Cardiac muscle cell (in vitro differentiated cells and primary cell): Measurements from ENCODE around the gene BAX. TPM values are rescaled to one million over a fixed set of nuclear protein-coding genes. Genes with fewer than 3 reads are reported as not detected.
"Not testable (repeated sequence)": the region's sequence is repeated elsewhere in the genome, so short reads cannot be mapped to it uniquely, and the experiment has no call there.

Experiments
- DNase-seq, 2 donors: peaks; one replicate each; pipeline versions ENCODE4 v3.0.0 to v3.0.0-alpha.2; 2010 to 2017; ENCODE audit warnings: low read depth in 1 of 2, low spot score in 1 of 2
- H3K27ac ChIP-seq: fragments of 200-600 bp; sonication (generic); 2 replicates; pipeline ENCODE4 v1.5.1; 2016
- H3K27me3 ChIP-seq: fragments of 200-600 bp; sonication (generic); 2 replicates; pipeline ENCODE4 v1.6.0; 2016; ENCODE audit warnings: control low read depth
- H3K36me3 ChIP-seq: fragments of 200-600 bp; sonication (generic); 2 replicates; pipeline ENCODE4 v1.5.1; 2016; ENCODE audit warnings: control low read depth
- H3K4me1 ChIP-seq: fragments of 200-600 bp; sonication (generic); 2 replicates; pipeline ENCODE4 v1.8.1; 2017; ENCODE audit warnings: low read depth, mild to moderate bottlenecking, mixed run types
- H3K4me3 ChIP-seq: fragments of 200-600 bp; sonication (generic); 2 replicates; pipeline ENCODE4 v1.5.1; 2016; ENCODE audit warnings: mild to moderate bottlenecking
- H3K9me3 ChIP-seq: fragments of 200-600 bp; sonication (generic); 2 replicates; pipeline ENCODE4 v1.5.1; 2017; ENCODE audit warnings: low read depth, mild to moderate bottlenecking, control low read depth
- polyA plus RNA-seq: library from polyadenylated mRNA; unstranded; fragments of >200 nt; fragmentation: Nextera tagmentation; extraction: Ambion mirVana; gene quantifications from 2 replicates; pipeline ENCODE4 v1.2.1, GENCODE V29; 2016
- total RNA-seq: library from RNA; depleted of rRNA; stranded (reverse); fragments of >200 nt; gene quantifications from 2 replicates; pipeline ENCODE4 v1.2.3, GENCODE V29; 2016
- TF ChIP-seq, protein P1 (sequence below): IDR thresholded peaks from 2 replicates; pipeline ENCODE4 v1.5.1; 2012; ENCODE audit warnings: low read depth, mild to moderate bottlenecking, low read length

The BAX gene
- total and polyA plus RNA-seq, 2 experiments from 2014 or later, result 64.2 to 95.2 TPM

DNA sequence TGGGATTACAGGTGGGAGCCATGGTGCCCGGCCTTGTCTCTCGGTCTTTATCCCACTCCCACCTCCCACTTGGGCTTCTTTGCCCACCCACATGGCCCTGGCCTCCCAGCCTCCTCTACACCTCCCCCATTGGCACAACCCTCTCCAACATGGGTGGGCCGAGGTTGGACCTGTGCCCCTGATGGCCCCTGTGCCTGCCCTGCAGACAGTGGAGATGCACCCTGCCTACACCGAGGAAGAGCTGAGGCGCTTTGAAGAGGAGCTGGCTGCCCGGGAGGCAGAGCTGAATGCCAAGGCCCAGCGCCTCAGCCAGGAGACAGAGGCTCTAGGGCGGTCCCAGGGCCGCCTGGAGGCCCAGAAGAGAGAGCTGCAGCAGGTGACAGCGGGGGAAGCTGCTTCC is 33.7 kb upstream of the BAX start:
- peaks cover 21% of the 10 kb centered on the region for H3K36me3 ChIP-seq
- no peak for DNase-seq

DNA sequence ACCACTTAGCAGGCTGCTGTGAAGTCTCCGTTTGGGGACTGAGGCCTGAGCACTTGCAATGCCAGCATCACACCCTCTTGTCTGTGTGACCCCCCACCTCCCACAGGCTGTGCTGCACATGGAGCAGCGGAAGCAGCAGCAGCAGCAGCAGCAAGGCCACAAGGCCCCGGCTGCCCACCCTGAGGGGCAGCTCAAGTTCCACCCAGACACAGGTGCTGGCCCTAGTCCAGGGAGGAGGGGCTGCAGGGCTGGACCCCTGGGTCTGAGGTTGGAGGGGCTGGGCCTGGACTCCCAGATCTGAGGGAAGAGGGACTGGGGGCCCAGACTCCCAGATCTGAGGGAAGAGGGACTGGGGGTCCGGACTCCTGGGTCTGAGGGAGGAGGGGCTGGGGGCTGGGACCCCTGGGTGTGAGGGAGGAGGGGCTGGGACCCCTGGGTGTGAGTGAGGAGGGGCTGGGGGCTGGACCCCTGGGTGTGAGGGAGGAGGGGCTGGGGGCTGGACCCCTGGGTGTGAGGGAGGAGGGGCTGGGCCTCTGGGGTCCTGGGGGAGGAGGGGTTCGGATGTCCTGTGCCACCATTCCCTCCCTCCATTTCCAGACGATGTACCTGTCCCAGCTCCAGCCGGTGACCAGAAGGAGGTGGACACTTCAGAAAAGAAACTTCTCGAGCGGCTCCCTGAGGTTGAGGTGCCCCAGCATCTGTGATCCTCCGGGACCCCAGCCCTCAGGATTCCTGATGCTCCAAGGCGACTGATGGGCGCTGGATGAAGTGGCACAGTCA is 32.8 kb upstream of the BAX start:
- DNase-seq, result no peak
- TF ChIP-seq, protein P1, sequence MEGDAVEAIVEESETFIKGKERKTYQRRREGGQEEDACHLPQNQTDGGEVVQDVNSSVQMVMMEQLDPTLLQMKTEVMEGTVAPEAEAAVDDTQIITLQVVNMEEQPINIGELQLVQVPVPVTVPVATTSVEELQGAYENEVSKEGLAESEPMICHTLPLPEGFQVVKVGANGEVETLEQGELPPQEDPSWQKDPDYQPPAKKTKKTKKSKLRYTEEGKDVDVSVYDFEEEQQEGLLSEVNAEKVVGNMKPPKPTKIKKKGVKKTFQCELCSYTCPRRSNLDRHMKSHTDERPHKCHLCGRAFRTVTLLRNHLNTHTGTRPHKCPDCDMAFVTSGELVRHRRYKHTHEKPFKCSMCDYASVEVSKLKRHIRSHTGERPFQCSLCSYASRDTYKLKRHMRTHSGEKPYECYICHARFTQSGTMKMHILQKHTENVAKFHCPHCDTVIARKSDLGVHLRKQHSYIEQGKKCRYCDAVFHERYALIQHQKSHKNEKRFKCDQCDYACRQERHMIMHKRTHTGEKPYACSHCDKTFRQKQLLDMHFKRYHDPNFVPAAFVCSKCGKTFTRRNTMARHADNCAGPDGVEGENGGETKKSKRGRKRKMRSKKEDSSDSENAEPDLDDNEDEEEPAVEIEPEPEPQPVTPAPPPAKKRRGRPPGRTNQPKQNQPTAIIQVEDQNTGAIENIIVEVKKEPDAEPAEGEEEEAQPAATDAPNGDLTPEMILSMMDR, result no peak
- Histone ChIP-seq H3K27ac (no peak overlapping the region), H3K4me1 (no peaks in the 10 kb centered on the region), H3K36me3 (peaks cover 13% of the 10 kb centered on the region), H3K9me3 (no peaks in the 10 kb centered on the region), H3K4me3 (no peak overlapping the region), H3K27me3 (no peaks in the 10 kb centered on the region)

More for the DNA sequence above, 33.7 kb upstream of the BAX start:
- Histone ChIP-seq H3K9me3 (no peaks in the 10 kb centered on the region), H3K27ac (no peak overlapping the region), H3K4me1 (no peaks in the 10 kb centered on the region), H3K4me3 (no peak overlapping the region), H3K27me3 (no peaks in the 10 kb centered on the region)
- TF ChIP-seq, protein P1, result no peak

DNA sequence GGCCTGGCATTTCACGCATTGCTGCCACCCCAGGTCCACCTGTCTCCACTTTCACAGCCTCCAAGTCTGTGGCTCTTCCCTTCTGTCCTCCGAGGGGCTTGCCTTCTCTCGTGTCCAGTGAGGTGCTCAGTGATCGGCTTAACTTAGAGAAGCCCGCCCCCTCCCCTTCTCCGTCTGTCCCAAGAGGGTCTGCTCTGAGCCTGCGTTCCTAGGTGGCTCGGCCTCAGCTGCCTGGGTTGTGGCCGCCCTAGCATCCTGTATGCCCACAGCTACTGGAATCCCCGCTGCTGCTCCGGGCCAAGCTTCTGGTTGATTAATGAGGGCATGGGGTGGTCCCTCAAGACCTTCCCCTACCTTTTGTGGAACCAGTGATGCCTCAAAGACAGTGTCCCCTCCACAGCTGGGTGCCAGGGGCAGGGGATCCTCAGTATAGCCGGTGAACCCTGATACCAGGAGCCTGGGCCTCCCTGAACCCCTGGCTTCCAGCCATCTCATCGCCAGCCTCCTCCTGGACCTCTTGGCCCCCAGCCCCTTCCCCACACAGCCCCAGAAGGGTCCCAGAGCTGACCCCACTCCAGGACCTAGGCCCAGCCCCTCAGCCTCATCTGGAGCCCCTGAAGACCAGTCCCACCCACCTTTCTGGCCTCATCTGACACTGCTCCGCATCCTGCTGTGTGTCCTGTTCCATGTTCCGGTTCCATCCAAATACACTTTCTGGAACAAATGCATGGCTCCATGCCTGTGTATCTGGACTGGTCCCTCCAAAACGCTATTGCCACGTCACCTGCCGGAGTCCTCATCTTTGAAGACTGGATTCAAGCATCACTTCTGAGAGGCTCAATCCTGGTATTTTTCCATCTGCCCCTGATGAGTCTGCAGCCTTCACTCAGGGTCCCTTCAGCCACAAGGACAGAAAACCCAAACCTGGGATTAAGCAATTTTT is 31.9 kb upstream of the BAX start:
- DNase-seq, result no peak
- TF ChIP-seq, protein P1, result no peak

DNA sequence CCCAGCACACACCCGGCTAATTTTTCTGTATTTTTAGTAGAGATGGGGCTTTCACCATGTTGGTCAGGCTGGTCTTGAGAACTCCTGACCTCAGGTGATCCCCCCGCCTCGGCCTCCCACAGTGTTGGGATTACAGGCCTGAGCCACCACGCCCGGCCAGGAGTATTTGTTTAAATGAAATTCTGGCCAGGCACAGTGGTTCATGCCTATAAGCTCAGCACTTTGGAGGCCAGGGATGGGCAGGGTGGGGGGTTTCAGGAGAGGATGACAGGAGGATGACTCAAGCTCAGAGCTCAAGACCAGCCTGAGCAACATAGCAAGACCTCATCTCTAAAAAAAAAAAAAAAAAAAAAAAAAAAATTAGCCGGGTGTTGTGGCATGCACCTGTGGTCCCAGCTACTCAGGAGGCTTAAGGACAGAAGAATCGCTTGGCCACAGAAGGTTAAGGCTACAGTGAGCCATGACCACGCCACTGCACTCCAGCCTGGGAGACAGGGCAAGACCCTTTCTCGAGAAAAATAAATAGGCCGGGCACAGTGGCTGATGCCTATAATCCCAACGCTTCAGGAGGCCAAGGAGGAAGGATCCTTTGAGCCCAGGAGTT is 29.3 kb upstream of the BAX start:
- Histone ChIP-seq H3K36me3 (peaks cover 6% of the 10 kb centered on the region), H3K4me3 (no peak overlapping the region), H3K4me1 (no peaks in the 10 kb centered on the region), H3K27ac (no peak overlapping the region), H3K27me3 (no peaks in the 10 kb centered on the region), H3K9me3 (no peaks in the 10 kb centered on the region)
- DNase-seq, result peak in 1 of 2 donors; percentile 33
- TF ChIP-seq, protein P1, result no peak

More for the DNA sequence above, 31.9 kb upstream of the BAX start:
- H3K4me3 ChIP-seq, result no peak overlapping the region
- H3K27ac ChIP-seq, result no peak overlapping the region
- no peaks in the 10 kb centered on the region for H3K4me1 ChIP-seq
- peaks cover 13% of the 10 kb centered on the region for H3K36me3 ChIP-seq
- H3K9me3 ChIP-seq, result no peaks in the 10 kb centered on the region
- no peaks in the 10 kb centered on the region for H3K27me3 ChIP-seq

DNA sequence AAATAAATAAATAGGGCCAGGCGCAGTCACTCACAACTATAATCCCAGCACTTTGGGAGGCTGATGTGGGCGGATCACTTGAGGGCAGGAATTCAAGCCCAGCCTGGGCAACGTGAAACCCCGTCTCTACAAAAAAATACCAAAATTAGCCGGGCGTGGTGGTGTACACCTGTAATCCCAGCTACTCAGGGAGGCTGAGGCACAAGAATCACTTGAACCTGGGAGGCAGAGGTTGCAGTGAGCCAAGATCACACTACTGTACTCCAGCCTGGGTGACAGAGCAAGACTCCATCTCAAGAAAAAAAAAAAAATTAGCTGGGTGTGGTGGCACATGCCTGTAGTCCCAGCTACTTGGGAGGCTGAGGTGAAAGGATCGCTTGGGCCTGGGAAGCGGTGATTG is 28.8 kb upstream of the BAX start:
- not testable (repeated sequence) for H3K9me3 ChIP-seq, H3K27ac ChIP-seq, H3K27me3 ChIP-seq, H3K4me1 ChIP-seq, H3K4me3 ChIP-seq, H3K36me3 ChIP-seq, DNase-seq
